Globus pallidus (tissue), 1 donor: ENCODE data around the gene CACTIN.
"Not testable (repeated sequence)": the region's sequence is repeated elsewhere in the genome, so short reads cannot be mapped to it uniquely, and the experiment has no call there.

Experiments
- DNase-seq: peaks from one replicate; pipeline ENCODE4 v3.0.0-alpha.2; 2015; ENCODE audit warnings: low spot score

Gene CACTIN

DNA sequence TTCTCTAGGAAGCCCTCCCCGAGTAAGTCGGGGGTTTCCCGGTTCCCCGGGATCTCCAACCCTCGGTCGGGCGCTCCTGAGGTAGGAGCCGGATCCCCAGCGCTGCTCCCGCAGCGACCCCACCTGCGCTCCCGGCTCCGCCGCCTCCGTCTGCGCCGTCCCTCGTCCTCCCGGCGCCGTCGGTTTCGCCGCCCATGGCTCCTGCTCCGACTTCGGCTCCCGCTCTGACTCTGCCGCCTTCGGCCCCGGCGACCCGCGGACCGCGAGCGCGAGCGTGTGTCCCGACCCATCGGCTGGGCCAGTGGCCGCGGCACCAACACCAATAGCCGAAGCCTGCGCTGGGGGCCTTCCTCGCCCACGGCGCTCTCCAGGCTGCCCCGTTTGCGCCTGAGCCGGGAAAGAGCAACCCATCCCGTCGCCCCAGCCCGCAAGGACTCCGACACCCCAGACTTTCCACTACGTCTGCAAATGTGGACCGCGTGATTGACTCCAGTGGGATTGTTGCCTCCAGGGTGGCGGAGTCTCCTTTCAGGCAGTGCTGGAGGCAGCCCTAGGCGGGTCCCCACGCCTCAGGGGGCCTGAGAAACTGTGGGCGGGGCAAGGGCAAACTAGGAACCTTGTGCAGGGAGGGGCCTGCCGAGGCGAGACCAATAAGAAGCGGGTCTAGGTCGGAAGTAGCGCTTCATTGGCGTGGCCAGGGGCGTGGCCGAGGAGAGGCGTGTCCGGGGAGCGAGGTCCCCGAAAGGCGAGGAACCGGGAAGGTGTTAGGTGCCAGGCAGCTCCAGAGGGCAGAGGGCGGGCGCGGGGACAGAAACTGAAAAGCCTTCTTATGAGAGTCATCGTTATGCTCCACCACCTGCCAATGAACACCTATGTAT lies at the start of gene CACTIN:
CACTIN (minus strand) TSS at position 318 of the 878 bp plus-strand sequence; CDS start at position 290, 28 bp downstream.
- peak; percentile 96 for DNase-seq

DNA sequence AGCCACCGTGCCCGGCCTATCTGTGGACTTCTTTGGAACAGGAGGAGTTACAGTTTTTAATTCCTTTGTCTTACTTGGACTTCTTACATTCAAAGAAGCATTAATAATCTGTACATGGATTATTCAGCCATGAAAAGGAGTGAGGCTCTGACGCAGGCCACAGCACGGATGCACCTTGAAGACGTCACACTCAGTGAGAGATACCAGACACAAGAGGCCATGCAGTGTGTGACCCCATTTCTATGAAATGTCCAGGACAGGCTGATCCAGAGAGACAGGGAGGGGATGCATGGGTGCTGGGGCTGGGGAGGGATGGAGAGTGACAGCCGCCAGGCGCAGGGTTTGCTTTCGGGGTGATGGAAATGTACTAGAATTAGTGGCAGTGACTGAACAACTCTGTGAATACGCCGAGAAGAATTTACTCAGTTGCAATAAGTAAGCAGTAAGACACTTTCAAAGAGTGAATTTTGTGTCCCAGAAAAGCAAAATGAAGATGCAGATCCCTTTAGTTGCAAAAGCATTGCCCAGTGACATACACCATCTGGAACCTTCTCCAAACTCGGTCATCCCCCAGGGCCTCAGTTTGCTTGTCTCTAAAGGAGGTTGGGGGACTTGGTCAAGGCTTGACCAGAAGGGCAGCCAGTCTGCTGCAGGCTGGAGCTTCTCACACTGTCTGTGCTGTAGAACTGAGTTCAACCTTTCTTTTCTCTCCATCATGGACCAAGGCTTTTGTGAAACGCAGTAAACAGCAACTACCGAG lies 48.4 kb upstream of the CACTIN start:
- no peak for DNase-seq

DNA sequence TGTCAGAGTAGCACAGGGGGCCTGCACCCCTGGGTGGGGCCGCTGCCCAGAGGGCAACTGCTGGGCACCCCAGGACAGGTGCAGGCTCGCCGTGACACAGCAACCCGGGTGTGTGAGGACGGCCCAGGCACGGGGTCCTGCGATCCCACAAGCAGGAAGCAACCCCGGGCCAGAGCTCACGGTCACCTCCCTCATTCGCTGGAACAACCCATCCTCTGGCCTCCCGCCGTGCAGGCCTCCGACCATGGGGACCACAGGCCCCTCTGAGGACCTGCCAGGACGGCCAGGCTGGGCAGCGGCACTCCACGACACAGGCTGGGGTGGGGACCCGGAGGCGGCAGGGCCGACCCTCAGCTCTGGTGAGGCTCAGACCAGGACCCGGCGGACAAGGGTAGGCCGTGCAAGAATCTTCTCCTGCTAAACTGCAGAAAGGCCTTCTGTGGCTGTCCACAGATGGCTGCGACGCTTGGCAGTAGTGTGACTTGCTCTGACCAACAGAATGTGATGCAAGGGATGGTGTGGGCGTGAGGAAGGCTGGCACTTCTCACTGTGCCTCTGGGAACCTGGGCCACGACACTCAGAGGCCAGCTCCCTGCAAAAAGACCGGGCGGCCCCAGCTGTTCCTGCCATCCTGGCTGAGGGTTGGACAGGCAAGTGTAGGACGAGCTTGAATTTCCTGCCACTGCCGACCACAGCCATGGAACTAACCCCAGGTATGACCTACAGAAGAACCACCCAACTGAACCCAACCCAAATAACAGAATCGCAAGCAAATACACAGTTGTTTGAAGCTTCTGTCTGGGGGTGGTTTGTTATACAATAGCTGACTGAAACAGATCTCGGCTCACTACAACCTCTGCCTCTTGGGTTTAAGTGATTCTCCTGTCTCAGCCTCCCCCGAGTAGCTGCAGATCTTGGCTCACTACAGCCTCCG lies 47.2 kb upstream of the CACTIN start:
- no peak for DNase-seq

DNA sequence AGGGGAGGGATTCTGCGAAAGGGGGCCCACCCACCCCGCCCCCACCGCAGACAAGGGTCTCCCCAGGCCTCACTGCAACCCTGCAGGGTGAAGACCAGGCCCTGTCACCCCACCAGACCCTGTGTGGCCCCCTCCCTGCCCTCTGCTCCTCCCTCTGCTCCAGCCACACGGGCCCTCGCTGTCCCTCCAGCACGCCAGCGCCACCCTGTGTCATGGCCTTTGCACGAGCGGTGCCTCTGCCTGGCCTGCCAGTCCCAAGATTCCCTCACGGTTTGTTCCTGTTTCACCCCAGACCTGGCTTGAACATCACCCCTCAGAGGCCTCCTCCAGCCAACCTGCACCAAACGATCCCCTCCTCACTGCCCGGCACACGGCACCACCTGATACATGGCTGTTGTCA lies 46.4 kb upstream of the CACTIN start:
- DNase-seq, result no peak

DNA sequence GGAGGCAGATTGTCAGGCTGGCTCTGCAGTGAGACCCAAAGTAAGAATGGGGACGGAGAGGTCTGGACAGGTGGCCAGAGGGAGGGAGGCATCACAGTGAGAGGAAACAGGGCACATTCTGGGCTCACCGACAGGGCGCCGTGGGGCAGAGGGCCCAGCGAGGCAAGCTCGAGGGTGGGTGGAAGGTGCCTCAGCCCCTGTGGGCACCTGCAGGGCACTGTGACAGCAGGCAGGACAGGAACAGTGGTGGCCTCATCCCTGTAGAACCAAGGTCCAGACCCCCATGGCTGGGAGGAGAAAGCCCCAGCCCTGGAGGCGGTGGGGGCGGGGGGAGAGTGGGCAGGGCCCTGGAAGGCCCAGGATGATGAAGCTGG lies 46.0 kb upstream of the CACTIN start:
- no peak for DNase-seq

DNA sequence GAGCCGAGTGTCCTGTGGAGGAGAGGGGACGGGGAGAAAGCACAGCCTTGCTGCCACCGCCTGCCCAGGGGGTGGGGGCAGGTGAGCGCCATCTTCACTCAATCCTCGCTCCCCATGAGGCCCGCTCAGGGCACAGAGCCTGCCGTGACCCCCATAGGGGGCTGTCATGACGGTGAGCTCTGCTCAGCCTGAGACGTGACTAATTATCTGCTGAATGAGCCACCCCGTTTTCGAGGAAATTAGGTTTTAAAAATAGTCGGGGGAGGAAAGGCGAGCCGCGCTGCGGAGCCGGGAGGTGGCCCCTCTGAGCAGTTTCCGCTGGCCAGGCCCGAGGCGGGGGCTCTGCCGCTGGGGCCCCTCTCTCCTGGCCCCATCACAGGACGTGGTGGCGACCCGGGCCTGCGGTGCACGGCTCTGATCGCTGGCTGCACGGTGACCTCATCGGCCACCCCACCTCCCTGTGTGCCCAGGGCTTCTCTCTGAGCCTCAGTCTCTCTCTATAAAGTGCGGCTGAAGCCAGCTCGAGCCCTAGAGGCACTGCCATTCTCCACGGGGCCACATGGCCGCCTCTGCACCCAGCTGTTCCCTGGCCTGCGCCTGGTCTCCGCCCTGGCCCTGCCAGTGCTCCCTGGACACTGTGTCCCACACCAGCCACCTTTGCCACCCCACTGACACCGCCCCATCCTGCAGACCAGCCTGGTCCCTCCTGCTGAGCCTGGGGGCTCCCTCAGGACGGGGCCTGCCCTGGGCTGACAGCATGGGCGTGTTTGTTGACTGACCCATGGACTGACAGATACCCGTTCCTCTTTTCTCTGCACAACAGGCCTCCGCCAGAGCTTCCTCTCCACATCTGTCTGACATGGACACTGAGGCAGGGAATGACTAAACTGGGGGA lies 45.3 kb upstream of the CACTIN start:
- no peak for DNase-seq

DNA sequence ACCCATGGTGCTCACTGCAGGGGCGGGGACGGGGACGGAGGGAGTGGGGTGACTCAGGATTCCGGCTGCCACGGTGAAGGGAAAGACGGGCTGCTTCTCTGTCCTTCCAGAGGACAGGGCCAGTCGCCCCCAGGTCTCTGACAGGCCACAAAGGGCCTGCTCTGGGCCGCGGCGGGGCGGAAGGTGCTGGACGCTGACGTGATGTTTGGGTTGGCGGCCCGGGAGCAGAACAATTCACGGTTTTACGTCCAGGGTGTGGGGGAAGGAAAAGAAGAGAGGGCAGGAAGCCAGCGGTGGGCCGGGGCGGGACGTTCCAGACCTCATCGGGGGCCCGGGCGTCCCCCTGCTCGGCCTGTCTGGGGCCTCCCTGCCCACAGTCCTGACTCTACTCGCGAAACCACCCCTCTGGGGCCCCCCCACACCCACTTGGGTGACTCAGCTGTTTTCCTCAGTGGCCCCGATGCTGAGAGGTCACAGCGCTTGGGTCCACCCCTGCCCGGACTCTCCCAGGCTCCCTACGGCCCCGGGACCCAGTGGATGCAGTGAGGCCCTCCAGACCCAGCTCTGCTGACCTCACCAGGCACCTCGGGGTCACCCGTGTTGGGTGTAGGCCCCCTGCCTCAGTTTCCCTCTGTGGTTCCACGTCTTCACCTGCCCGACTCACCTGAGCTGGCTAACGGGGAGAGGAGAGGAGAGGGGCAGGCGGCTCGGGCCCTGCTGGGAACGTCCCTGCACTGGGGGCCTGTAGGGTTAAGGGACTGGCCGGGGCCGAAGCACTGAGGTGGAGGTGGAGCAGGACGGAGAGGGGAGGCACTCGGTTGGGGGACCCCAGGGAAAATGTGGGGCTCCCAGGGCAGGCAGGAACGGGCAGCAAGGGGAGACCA lies 44.4 kb upstream of the CACTIN start:
- DNase-seq, result peak; percentile 11

DNA sequence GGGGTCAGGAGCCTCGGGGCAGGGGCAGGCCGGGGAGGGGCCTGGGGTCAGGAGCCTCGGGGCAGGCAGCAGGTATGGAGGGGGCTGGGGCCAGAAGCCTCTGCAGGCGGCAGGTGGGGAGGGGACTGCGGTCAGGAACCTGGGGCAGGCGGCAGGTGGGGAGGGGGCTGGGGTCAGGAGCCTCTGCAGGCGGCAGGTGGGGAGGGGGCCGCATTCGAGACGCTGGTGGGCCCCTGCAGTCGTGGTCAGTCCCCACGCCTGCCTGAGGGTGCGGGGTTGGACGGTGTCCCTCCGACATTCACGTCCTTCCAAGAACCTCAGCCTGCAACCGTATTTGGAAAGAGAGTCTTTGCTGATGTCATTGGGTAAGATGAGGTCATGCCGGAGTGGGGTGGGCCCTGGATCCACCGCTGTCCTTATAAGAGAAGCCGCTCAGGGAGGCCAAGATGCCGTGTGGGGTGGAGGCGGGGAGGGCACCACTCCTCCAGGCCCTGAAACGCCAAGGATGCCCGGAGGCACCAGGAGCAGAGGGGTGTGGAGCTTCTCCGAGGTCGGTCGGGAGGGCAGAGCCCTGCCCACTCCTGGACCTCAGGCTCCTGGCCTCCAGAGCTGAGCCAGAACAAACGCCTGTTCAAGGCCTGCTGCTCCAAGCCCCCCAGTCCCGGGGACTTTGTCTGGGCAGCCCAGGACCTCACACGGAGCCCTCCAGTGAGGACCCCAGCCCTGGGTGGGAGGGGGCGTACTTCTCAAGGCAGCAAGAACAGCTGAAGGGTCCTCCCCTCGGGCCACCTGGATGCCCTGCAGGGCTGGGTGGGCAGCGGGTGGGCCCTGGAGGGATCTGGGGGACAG lies 43.6 kb upstream of the CACTIN start:
- peak; percentile 16 for DNase-seq

DNA sequence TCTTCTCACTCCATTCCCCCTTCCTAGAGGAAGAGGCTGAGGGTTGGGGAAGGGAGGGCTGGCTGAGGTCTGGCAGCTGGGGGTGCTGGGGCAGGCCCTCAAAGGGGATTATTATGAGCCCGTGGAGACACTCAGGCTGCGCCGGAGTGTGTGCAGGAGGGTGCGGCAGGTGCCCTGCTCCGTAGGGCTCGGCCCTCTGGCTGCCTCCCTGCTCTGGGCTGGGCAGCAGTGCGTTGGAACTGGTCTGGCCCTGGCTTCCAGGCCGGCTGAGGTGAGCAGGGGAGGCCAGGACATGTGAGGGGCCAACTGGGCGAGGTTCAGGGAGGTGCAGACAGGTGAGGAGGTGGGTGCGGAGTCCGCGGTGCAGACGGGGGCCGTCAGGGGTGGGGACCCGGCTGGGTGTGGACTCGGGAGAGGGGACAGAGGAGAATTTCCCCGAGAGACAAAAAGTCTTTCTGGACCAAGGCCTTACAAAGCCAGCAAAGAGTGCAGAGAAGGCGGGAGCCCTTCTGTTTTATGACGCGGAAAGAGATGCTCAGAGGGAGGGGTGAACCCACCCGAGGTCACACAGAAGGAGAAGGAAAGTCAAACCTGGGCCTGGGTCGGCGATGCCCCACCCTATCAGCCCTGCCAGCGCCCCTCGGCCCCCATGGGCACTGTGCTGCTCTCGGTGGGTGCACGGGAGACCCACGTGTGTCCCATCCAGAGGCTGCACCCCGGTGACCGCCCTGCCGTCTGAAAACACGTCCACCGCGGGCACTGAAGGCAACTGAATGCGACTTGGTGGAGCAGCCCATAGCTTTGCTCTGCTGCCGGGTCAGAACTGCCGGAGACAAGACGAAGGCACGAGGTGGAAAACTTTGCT lies 42.7 kb upstream of the CACTIN start:
- DNase-seq, result no peak

DNA sequence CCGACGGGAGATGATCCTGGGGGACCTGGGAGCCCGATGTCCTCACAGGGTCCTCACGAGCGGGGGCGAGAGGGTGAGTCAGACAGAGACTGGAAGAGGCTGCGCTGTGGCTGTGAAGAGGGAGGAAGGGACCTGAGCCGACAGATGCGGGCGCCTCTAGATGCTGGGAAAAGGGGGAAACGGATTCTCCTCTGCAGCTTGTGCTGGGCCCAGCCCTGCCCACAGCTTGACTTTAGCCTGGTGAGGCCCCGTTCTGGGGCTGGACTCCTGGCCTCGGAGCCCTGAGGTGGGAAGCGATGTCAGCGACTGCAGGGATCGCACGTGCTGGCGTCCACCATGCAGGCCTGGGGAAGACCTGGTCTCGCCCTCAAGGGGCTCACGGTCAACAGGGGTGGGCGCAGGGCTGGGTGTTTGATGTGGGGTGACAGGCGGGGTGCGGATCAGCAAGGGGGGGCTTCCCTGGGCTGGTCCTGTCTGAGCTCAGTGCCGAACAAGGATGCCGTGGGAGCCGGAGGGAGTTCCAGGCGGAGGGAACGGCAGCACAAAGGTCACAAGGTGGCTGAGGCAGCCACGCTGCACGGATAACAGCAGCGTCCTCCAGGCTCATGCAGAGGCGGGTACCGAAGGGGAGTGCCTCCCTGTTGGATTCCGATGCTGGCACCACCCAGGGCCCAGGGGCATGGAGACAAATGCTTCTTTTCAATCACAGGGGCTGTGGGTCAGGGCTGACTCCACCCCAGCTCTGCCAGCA lies 41.9 kb upstream of the CACTIN start:
- no peak for DNase-seq

DNA sequence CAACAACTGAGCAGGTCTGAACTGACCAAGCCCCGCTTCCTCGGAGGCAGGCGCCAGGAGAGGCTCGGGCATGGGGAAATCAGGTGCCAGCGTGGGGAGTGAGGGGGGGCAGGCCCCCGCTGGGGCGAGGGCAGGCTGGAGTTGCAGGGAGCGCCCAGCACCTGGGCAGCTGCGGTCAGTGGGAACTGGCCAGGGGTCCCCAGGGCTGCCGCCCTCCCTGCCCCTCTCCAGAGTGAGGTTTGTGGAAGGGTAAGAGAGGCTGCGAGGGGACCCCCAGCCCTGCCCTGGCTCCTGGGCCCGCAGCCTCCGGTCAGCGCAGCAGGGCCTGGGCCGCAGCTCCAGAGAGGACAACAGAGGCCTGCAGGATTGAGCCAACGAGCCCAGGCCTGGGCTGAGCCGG lies 41.2 kb upstream of the CACTIN start:
- no peak for DNase-seq

DNA sequence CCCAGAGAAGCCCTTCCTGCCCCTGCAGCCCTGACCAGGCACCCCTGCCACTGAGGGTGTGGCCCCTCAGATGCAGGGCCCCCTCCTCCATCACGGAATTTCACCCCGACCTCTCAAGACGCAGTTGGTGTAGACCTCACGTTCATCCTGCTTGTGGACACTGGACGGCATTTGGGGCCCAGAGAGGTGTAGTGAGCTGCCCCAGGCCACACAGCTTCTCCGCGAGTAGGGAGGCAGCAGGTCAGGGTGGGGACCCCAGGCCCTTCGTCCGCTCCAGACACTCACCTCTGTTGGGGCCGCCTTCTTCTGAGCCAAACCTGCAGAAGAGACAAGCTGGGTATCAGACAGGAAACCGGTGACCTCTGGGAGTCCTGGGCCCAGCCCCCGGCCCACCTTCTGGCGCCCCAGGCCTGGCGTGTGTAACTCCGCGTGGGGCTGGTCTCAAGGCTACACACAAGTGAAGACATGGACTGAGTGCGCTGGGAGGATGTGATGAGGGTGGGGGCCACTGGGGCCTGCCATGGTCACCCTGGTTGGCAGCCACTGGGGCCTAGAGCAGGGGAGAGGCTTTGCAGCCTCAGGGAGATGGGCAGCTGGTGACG lies 40.5 kb upstream of the CACTIN start:
- DNase-seq, result no peak

DNA sequence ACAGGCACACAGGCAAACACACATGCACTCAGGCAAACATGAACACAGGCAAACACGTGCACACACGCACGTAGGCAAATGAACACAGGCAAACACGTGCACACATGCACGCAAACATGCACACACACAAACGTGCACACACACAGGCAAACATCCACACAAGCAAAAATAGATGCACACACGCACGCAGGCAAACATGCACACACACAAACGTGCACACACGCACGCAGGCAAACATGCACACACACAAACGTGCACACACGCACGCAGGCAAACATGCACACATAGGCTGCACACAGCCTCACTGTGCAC lies 39.9 kb upstream of the CACTIN start:
- DNase-seq, result not testable (repeated sequence)

DNA sequence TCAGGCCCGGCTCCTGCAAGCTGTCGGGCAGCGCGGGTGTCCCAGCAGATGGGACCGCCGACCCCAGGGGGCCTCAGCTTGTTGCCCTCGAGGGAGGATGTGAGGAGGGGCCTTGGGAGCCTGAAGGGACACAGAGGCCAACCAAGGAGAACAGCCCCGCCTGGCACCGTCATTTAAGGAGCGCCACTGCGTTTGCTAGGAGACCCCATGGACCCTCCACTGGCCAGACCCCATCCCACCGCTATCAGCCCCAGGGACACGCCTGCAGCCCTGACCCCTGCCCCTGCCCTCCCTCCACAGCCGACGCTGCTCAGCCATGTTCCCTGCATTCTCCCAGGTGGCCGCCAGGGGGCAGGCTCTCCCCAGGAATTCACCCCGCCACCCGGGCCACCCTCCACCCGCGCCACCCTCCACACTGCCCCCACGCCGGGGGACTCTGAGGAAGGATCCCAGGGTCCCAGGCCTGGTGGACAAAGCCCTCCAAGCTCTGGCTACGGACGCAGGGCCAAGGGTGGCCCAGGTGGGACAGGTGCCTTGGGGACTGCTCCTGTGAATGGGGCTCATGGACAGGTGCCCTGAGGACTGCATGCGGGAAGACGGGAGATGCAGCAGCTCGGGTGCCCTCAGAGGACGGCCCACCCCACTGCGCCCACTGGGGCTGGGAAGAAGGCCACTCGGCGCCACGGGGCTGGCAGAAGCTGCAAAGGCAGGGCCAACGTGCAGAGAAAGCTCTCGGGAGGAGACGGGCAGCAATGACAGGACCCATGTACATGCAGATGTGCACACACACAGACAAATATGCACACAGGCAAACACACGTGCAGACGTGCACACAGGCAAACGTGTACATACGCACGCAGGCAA lies 39.3 kb upstream of the CACTIN start:
- DNase-seq, result no peak

DNA sequence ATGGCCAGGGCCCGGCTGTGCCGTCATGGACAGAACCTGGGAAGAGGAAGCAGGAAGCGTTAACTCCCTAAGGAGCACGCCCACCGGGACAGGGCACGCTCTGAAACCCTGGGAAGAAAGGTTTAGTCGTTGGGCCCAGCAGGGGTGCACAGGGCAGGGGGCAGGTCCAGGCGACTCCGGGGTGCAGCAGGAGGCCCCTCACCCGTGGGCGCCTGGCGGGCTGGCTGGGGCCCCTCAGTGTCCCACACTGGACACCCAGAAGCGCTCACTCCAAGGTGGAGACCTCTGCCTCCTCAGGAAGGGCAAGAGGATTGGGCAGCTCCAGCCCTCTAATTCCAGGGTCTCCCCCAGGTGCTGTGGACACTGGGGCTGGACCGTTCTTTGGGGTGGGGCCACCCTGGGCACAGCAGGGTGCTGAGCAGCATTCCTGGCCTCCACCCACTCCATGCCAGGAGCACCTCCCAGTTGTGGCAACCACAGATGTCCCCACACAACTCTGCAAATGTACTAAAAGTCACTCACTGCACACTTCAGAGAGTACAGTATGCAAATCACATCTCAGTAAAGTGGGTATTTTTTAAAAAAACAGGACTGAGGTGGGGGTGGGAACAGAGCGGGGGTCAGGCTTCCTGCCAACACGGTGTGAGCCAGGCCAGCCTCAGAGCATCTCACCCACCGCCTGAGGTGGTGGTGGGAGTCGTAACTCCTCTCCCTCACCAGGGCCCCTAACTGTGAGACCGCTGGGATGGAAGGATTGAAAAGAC lies 38.5 kb upstream of the CACTIN start:
- no peak for DNase-seq
